Cardiac septum (tissue), 1 donor: ENCODE data around the gene ROBO2. TPM values are rescaled to one million over a fixed set of nuclear protein-coding genes. Genes with fewer than 3 reads are reported as not detected.

Experiments
- DNase-seq: peaks from one replicate; pipeline ENCODE4 v3.0.0-alpha.2; 2020; ENCODE audit warnings: low spot score
- intact Hi-C: fragments of 100-400 bp; cut with DNase I; formaldehyde crosslinking; loops from one replicate; pipeline ENCODE4 v1.14.0; 2022
- total RNA-seq: library from RNA; stranded (reverse); fragmentation: NEBNext Ultra II Directional; extraction: Animal tissue kit (Norgen Biotek cat#: 25700); gene quantifications from one replicate; pipeline ENCODE4 v1.2.1, GENCODE V29; 2021
- donor health status: DM: no; HTN: no; CAD: no.

Gene ROBO2
- total RNA-seq, 1 donor from 2014 or later = 0.11 TPM

- no peak for DNase-seq
- intact Hi-C loops = no loop called here
Observed at GRCh38 chr3:77182341-77182740, 142.4 kb downstream of the ROBO2 start.

- no peak for DNase-seq
- intact Hi-C loops = no loop called here
Observed at GRCh38 chr3:77186319-77186718, 146.4 kb downstream of the ROBO2 start.

- no peak for DNase-seq
- intact Hi-C loops = no loop called here
Observed at GRCh38 chr3:77186728-77187127, 146.8 kb downstream of the ROBO2 start.

GRCh38 chr3:77188210-77188609 is 148.3 kb downstream of the ROBO2 start:
- no peak for DNase-seq
- intact Hi-C loops = no loop called here

- intact Hi-C loops = no loop called here
- DNase-seq = no peak
Observed at GRCh38 chr3:77189258-77189657, 149.4 kb downstream of the ROBO2 start.

GRCh38 chr3:77189684-77190083 is 149.8 kb downstream of the ROBO2 start:
- DNase-seq = no peak
- intact Hi-C loops = no loop called here

GRCh38 chr3:77190374-77190773 is 150.5 kb downstream of the ROBO2 start:
- DNase-seq = no peak
- intact Hi-C loops = no loop called here

- no peak for DNase-seq
- intact Hi-C loops = no loop called here
Observed at GRCh38 chr3:77191014-77191413, 151.1 kb downstream of the ROBO2 start.

- intact Hi-C loops = no loop called here
- DNase-seq = no peak
Observed at GRCh38 chr3:77191640-77192039, 151.7 kb downstream of the ROBO2 start.

GRCh38 chr3:77195766-77196545 is 156.1 kb downstream of the ROBO2 start:
- no peak for DNase-seq
- intact Hi-C loops = no loop called here

GRCh38 chr3:77197408-77197807 is 157.5 kb downstream of the ROBO2 start:
- DNase-seq = no peak
- intact Hi-C loops = no loop called here

GRCh38 chr3:77203851-77204250 is 164.0 kb downstream of the ROBO2 start:
- intact Hi-C loops = no loop called here
- DNase-seq = no peak

GRCh38 chr3:77204788-77205187 is 164.9 kb downstream of the ROBO2 start:
- DNase-seq = no peak
- intact Hi-C loops = no loop called here

GRCh38 chr3:77207753-77208152 is 167.9 kb downstream of the ROBO2 start:
- intact Hi-C loops = no loop called here

GRCh38 chr3:77222701-77223100 is 182.8 kb downstream of the ROBO2 start:
- intact Hi-C loops = no loop called here
- DNase-seq = no peak

More at GRCh38 chr3:77207753-77208152, 167.9 kb downstream of the ROBO2 start:
- DNase-seq = no peak

GRCh38 chr3:77227567-77227966 is 187.7 kb downstream of the ROBO2 start:
- no peak for DNase-seq

GRCh38 chr3:77232557-77232956 is 192.7 kb downstream of the ROBO2 start:
- DNase-seq = no peak
- intact Hi-C loops = no loop called here

More at GRCh38 chr3:77227567-77227966, 187.7 kb downstream of the ROBO2 start:
- intact Hi-C loops = no loop called here

- intact Hi-C loops = no loop called here
- DNase-seq = no peak
Observed at GRCh38 chr3:77234004-77234403, 194.1 kb downstream of the ROBO2 start.

GRCh38 chr3:77236118-77236517 is 196.2 kb downstream of the ROBO2 start:
- intact Hi-C loops = no loop called here
- no peak for DNase-seq

- no peak for DNase-seq
- intact Hi-C loops = no loop called here
Observed at GRCh38 chr3:77240072-77240650, 200.3 kb downstream of the ROBO2 start.

GRCh38 chr3:77242371-77242770 is 202.5 kb downstream of the ROBO2 start:
- intact Hi-C loops = no loop called here

More at GRCh38 chr3:77242371-77242770, 202.5 kb downstream of the ROBO2 start:
- DNase-seq = no peak
